GM20431 (cell line): ENCODE measurements around the gene TACSTD2.
"Not testable (repeated sequence)": the region's sequence is repeated elsewhere in the genome, so short reads cannot be mapped to it uniquely, and the experiment has no call there.

Experiments
- in situ Hi-C: fragments of 300-500 bp; cut with MseI, MboI; formaldehyde crosslinking; loops from one replicate; pipeline ENCODE4 v1.15.0; 2020; ENCODE audit warnings: low sequenced_read_pairs; ENCODE audit not compliant: unreplicated experiment

Gene TACSTD2

GRCh38 chr1:58576727-58577653, at the start of gene TACSTD2:
Gene TACSTD2 (minus strand): TSS chr1:58577252. CDS start chr1:58577156, 96 bp downstream.
- in situ Hi-C loops: no loop called here

- in situ Hi-C loops: no loop called here
Observed at GRCh38 chr1:58626293-58626692, 49.2 kb upstream of the TACSTD2 start.

GRCh38 chr1:58623259-58623658, 46.2 kb upstream of the TACSTD2 start:
- in situ Hi-C loops: not testable (repeated sequence)

GRCh38 chr1:58622571-58622970, 45.5 kb upstream of the TACSTD2 start:
- in situ Hi-C loops: no loop called here

GRCh38 chr1:58621391-58621790, 44.3 kb upstream of the TACSTD2 start:
- in situ Hi-C loops: no loop called here

GRCh38 chr1:58620926-58621325, 43.9 kb upstream of the TACSTD2 start:
- in situ Hi-C loops: no loop called here

- in situ Hi-C loops: no loop called here
Observed at GRCh38 chr1:58620259-58620658, 43.2 kb upstream of the TACSTD2 start.

- in situ Hi-C loops: no loop called here
Observed at GRCh38 chr1:58619286-58620054, 42.4 kb upstream of the TACSTD2 start.

- in situ Hi-C loops: no loop called here
Observed at GRCh38 chr1:58618303-58618702, 41.3 kb upstream of the TACSTD2 start.

GRCh38 chr1:58611861-58612385, 34.9 kb upstream of the TACSTD2 start:
- in situ Hi-C loops: no loop called here

- in situ Hi-C loops: no loop called here
Observed at GRCh38 chr1:58608945-58609344, 31.9 kb upstream of the TACSTD2 start.

GRCh38 chr1:58608297-58608696, 31.2 kb upstream of the TACSTD2 start:
- in situ Hi-C loops: no loop called here

GRCh38 chr1:58607391-58607790, 30.3 kb upstream of the TACSTD2 start:
- in situ Hi-C loops: no loop called here

GRCh38 chr1:58601921-58602320, 24.9 kb upstream of the TACSTD2 start:
- in situ Hi-C loops: not testable (repeated sequence)

- in situ Hi-C loops: no loop called here
Observed at GRCh38 chr1:58597996-58598395, 20.9 kb upstream of the TACSTD2 start.

- in situ Hi-C loops: no loop called here
Observed at GRCh38 chr1:58597076-58597475, 20.0 kb upstream of the TACSTD2 start.

GRCh38 chr1:58596631-58597052, 19.6 kb upstream of the TACSTD2 start:
- in situ Hi-C loops: no loop called here

- in situ Hi-C loops: no loop called here
Observed at GRCh38 chr1:58594546-58594945, 17.5 kb upstream of the TACSTD2 start.

GRCh38 chr1:58592522-58593134, 15.6 kb upstream of the TACSTD2 start:
- in situ Hi-C loops: no loop called here

GRCh38 chr1:58591806-58592205, 14.8 kb upstream of the TACSTD2 start:
- in situ Hi-C loops: no loop called here
